GM23248 (cell line): Measurements from ENCODE around the gene PDLIM3.

ENCODE experiments used
- EZH2 ChIP-seq: fragments of 200-600 bp; sonication (generic); IDR thresholded peaks from 2 replicates; pipeline ENCODE4 v1.6.1; 2018; ENCODE audit warnings: antibody characterized with exemption, mild to moderate bottlenecking; ENCODE audit not compliant: insufficient read depth, poor library complexity, severe bottlenecking
- EZH2phosphoT487 ChIP-seq: fragments of 200-600 bp; sonication (generic); IDR thresholded peaks from 2 replicates; pipeline ENCODE4 v1.6.1; 2018; ENCODE audit warnings: antibody characterized with exemption, moderate library complexity, mild to moderate bottlenecking, low read depth; ENCODE audit not compliant: insufficient read depth

DNA sequence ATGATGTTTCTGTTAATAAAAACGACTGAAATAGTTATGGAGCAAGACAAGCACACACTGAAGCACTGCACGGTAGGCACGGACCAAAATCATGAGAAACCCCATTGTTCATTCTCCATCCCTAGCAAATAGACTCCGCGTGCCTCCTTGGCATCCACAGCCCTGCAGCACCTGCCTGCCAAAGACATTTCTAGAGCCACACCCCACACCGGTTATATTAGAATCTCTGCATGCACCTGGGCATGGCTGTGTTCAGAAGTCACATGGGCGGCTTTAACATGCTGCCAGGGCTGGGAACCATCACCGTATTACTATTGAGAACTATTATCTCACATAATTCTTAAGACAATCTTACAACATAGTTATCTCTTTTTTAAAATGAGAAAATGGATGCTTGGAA lies 5.9 kb downstream of the PDLIM3 start:
- TF ChIP-seq EZH2: no peak
- TF ChIP-seq EZH2phosphoT487: no peak
